ENCODE data around the gene WDR33. TPM values are rescaled to one million over a fixed set of nuclear protein-coding genes. Genes with fewer than 3 reads are reported as not detected.
"Not testable (repeated sequence)": the region's sequence is repeated elsewhere in the genome, so short reads cannot be mapped to it uniquely, and the experiment has no call there.

Gene WDR33
- total RNA-seq, 2 donors from 2014 or later, result 46.0 to 47.4 TPM

DNA sequence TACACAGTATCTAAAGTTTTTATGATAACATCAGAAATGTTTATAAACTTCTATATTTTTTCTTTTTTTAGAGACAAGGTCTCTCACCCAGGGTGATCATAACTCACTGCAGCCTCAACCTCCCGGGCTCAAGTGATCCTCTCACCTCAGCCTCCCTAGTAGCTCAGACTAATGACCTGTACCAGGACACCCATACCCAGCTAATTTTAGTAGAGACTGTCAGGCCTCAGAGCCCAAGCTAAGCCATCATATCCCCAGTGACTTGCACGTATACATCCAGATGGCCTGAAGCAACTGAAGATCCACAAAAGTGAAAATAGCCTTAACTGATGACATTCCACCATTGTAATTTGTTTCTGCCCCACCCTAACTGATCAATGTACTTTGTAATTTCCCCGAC is 1.5 kb upstream of the WDR33 start:
- intact Hi-C loops (cut with DNase I, micrococcal nuclease); ATAC-seq; DNase-seq: not testable (repeated sequence)

DNA sequence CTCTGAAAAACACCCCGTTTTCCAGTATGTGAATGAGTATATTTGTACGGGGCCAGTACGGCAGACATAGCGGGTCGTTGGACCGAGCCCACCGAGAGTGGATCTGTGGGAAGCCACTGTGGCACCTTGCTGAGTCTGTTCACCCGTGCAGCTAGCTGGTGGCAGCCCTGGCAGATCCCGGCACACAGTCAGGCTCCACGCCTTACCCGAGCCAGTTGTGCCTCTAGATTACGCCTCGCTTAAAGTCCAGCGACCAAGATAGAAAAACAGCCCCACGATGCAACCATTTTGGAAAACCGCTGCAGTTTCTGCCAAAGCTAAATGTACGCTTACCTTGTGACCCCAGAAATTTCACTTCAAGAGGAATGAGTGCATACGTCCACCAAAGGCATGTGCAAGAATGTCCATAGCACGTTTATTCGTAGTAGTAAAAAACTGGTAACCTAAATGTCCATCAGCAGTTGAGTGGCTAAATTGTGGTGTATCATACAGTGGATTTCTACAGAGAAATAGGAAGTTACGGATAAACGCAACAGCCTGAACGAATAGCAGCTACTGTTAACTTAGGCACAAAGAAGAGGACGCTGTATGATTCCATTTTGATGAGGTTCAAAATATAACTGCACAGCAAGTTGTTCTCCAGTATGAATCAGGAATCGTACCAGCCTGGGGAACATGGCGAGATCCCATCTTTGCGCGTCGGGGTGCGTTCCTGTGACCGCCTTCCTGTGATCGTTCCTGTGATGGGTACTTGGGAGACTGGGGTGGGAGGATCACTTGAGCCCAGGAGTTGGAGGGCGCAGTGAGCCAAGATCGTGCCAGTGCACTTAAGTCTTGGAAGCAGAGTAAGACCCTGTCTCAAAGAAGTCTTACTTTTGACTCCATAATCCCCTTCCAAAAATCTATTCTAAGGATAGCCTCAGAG is 688 bp upstream of the WDR33 start:
- intact Hi-C loops (cut with DNase I, micrococcal nuclease), result no loop called here
- DNase-seq (no peak), ATAC-seq (peak; percentile 49)

GRCh38 chr2:127810156-127810618 is 784 bp downstream of the WDR33 start:
- ATAC-seq (peak; percentile 32), DNase-seq (peak in 1 of 2 donors; percentile 38)
- intact Hi-C loops (cut with DNase I, micrococcal nuclease), result no loop called here

DNA sequence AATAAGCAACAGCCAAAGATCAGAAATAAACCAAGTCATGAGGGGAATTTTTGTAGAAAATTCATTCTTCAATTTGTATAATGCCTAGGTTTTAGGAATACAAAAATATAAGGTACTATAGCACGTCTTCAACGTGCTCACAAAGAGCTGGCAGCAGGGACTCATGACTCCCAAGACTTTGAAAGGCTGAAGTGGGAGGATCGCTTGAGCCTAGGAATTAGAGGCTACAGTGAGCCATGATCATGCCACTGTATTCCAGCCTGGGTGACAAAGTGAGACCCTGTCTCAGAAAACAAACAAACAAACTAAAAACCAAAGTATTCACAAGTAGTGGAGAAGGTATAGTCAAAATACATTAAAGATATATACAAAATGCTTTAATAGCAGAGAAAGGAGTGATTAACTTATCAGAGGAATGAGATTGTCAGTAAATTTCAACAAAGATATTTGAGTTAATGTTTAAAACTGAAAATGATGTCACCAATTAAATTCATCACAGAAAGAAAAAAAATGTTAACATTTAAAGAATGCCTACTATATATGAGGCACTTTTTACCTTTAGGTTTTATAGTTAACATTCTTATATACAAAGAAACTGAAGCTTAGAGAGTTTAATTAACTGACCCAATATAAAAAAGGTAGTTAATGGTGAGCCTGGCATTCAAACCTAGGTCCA is 3.2 kb downstream of the WDR33 start:
- DNase-seq (no peak), ATAC-seq (no peak)
- intact Hi-C loops (cut with DNase I, micrococcal nuclease), result no loop called here

- intact Hi-C loops (cut with DNase I, micrococcal nuclease); DNase-seq; ATAC-seq: not testable (repeated sequence)
Observed at GRCh38 chr2:127806860-127807259, 4.1 kb downstream of the WDR33 start.

DNA sequence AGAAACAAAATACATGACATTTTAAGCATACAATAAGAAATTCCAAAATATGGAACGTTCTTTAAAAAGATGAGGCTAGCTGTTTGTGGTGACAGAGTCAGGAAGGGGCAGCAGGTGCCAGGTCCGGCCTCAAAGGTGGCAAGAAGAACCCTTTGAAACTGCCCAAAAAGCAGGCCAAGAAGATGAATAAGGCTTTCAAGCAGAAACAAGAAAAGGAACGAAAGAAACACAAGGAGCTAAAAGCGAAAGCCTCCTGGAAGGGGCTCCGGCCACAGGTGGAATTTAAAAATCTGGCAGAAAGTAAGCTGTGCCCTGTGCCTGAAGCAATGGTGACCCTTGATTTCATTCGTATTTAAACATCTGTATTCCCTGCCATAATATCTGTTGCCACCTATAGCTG is 5.5 kb downstream of the WDR33 start:
- ATAC-seq, result no peak
- DNase-seq, result no peak
- intact Hi-C loops (cut with DNase I, micrococcal nuclease), result no loop called here

GRCh38 chr2:127799926-127800325 is 11.0 kb downstream of the WDR33 start:
- ATAC-seq (no peak), DNase-seq (no peak)
- intact Hi-C loops (cut with DNase I, micrococcal nuclease), result no loop called here

- no peak for DNase-seq
- ATAC-seq, result no peak
- intact Hi-C loops (cut with DNase I, micrococcal nuclease), result no loop called here
Observed at GRCh38 chr2:127796389-127796788, 14.6 kb downstream of the WDR33 start.

GRCh38 chr2:127794901-127795300 is 16.1 kb downstream of the WDR33 start:
- DNase-seq; ATAC-seq; intact Hi-C loops (cut with DNase I, micrococcal nuclease): not testable (repeated sequence)

DNA sequence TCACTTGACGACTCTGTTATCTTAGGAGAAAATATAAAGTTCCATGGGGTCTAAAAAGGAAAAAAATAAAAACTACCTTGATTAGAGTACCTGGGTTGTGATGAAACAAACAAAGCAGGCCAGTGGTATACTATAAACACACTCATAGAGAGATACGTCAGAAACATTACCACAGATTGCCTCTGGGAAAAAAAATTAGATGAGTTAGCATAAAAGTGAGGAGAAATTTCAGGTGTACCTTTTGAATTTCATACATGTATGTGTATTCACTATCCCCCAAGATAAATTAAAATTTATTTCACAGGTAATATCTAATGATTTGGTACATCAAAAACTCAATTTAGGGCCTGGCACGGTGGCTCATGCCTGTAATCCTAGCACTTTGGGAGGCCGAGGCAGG is 18.2 kb downstream of the WDR33 start:
- intact Hi-C loops (cut with DNase I, micrococcal nuclease), result no loop called here
- DNase-seq (no peak), ATAC-seq (no peak)

- intact Hi-C loops (cut with DNase I, micrococcal nuclease), result no loop called here
- ATAC-seq (no peak), DNase-seq (no peak)
Observed at GRCh38 chr2:127790694-127791529, 20.1 kb downstream of the WDR33 start.

DNA sequence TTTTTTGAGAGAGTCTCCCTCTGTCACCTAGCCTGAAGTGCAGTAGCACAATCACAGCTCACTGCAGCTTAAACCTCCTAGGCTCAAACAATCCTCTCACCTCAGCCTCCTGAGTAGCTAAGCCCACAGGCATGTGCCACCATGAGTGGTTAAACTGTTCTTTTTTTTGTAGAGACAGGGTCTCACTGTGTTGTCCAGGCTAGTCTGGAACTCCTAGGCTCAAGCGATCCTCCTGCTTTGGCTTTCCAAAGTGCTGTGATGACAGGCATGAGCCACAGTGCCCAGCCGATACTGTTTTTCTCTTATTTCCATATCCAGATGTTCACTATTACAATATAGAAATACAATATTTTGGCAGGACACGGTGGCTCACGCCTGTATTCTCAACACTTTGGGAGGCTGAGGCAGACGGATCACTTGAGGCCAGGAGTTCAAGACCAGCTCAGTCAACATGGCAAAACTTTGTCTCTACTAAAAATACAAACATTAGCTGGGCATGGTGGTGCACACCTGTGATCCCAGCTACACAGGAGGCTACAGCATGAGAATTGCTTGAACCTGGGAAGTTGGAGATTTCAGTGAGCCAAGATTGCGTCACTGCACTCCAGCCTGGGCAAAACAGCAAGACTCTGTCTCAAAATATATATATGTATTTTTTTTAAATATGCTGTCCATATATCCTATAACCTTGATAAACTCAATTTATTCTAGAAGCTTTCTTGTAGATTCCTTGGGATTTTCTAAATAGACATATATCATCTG is 24.7 kb downstream of the WDR33 start:
- intact Hi-C loops (cut with DNase I, micrococcal nuclease), result no loop called here
- DNase-seq (no peak), ATAC-seq (no peak)

DNA sequence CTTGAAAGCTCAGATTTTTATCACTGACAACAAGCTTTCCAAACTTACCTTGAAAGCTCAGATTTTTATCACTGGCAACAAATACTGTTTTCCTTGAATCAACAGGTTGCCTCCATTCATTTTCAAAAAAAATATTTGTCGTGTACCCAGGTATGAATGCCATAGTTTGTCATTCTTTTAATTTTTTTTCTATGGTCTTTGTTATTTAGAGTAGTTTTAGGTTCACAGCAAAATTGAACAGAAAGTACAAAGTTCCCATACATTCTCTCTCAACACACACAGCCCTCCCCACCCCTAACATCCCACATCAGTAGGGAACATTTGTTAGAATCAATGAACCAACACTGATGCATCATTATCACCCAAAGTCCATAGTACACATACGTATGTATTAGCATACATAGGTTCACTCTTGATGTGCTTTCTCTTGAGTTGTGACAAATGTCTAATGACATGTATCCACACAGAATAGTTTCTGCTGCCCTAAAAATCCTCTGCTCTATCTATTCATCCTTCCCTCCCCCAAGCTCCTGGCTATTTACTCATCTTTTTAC is 25.9 kb downstream of the WDR33 start:
- DNase-seq (no peak), ATAC-seq (no peak)
- intact Hi-C loops (cut with DNase I, micrococcal nuclease), result no loop called here

- no peak for ATAC-seq
- DNase-seq, result no peak
- intact Hi-C loops (cut with DNase I, micrococcal nuclease), result no loop called here
Observed at GRCh38 chr2:127783101-127783500, 27.9 kb downstream of the WDR33 start.

- DNase-seq (no peak), ATAC-seq (no peak)
- intact Hi-C loops (cut with DNase I, micrococcal nuclease), result no loop called here
Observed at GRCh38 chr2:127778850-127779249, 32.1 kb downstream of the WDR33 start.

- ATAC-seq, result no peak
- intact Hi-C loops (cut with DNase I, micrococcal nuclease), result no loop called here
Observed at GRCh38 chr2:127778447-127778846, 32.5 kb downstream of the WDR33 start.

DNA sequence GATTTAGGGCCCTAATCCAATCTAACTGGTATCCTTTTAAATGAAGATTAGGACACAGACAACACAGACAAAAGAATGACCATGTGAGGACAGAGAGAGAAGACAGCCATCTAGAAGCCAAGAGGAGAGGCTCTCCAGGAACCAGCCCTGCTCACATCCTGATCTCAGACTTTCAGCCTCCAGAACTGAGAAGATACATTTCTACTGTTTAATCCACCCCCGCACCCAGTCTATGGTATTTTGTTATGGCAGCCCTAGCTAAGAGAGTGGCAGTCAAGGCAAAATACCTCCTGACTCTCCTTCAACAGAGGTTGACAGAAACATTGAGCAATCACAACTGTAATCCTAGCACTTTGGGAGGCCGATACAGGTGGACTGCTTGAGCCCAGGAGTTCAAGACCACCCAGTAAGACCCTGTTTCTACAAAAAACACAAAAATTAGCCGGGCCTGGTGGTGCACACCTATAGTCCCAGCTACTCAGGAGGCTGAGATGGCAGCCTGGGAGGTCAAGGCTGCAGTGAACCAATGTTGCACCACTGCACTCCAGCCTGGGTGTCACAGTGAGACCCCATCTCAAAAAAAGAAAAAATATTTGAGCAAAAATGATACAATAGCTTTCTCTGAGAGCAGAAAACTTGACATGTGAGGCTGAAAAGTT is 34.7 kb downstream of the WDR33 start:
- no peak for DNase-seq
- intact Hi-C loops (cut with DNase I, micrococcal nuclease), result no loop called here
- no peak for ATAC-seq

More at GRCh38 chr2:127778447-127778846, 32.5 kb downstream of the WDR33 start:
- DNase-seq, result no peak

DNA sequence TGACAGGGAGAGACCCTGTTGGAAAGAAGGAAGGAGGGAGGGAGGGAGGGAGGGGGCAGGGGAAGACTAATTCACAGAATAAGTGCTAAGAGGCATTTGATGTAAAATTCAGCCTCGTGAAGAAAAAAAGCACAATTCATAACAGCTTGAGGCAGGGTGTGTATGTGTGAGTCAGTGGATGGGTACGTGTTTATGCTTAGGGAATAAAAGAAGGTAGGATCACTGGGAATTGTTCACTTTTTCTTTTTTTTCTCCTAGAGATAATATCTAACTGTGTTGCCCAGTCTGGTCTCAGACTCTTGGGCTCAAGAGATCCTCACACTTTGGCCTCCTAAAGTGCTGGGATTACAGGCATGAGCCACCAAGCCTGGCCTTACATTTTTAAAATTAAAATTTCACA is 39.2 kb downstream of the WDR33 start:
- intact Hi-C loops (cut with DNase I, micrococcal nuclease), result no loop called here
- no peak for ATAC-seq
- DNase-seq, result no peak

All from left colon (tissue), 2 donors.